AG08396 (cell line): ENCODE data around the gene TMSB10.

Source experiments
- DNase-seq: peaks from one replicate; pipeline ENCODE4 v3.0.0; 2012; ENCODE audit warnings: low spot score, mixed read lengths

TMSB10 gene

GRCh38 chr2:84880645-84881521 is 24.6 kb upstream of the TMSB10 start, which contains the start of gene TRABD2A:
TRABD2A (minus strand) TSS chr2:84881084; CDS start chr2:84881039, 45 bp downstream.
- DNase-seq = peak; percentile 60

DNA sequence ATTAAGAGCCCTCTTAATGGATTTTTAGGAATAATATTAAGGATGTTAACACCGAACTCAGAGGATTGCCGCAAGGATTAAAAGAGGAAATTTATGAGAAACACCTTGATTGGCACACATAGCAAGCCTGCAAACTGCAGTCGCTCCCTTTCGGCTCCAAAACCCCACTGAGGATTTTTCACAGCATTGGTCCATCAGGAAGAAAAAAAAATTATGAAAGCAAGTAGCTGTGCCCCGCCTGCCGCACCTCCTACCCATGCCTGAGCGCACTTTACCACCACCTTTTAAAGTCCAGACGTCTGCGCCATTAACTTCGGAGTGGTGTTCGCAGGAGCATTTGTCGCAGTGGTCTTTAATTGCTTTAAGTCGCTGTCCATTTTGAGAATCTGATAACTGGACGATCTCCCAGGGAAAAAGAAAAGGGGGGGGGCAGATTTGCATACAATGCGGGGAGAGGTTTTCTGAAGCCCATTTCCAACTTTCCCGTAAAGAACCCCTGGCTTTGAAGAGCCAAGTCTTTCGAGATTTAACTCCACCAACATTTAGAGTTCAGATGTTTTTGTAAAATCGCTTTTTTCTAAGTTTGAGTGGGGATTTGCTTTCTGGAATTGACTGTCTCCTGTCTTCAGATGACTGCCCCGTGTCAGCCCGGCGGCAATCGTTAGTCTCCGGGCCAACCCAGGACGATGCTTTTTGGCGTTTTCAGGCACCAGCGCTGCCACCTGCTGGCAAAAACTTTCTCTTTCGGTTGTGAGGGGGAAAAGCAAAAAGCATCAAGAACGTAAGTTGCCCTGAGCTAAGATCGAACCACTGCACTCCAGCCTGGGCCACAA is 23.7 kb upstream of the TMSB10 start:
- DNase-seq = peak; percentile 82

DNA sequence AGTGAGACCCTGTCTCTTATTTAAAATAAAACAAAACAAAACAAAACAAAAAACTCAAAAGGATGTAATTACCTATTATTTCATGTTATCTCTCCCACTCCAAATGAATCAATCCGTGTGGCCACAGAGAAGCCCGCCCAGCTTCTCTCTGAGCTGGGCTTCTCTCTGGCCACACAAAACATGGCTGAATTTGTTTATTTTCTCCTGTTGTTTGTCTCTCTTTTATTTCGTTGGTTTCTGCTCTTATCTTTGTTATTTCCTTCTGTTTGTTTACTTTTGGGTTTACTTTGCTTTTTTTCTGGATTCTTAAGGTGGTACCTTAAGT is 23.1 kb upstream of the TMSB10 start:
- no peak for DNase-seq

DNA sequence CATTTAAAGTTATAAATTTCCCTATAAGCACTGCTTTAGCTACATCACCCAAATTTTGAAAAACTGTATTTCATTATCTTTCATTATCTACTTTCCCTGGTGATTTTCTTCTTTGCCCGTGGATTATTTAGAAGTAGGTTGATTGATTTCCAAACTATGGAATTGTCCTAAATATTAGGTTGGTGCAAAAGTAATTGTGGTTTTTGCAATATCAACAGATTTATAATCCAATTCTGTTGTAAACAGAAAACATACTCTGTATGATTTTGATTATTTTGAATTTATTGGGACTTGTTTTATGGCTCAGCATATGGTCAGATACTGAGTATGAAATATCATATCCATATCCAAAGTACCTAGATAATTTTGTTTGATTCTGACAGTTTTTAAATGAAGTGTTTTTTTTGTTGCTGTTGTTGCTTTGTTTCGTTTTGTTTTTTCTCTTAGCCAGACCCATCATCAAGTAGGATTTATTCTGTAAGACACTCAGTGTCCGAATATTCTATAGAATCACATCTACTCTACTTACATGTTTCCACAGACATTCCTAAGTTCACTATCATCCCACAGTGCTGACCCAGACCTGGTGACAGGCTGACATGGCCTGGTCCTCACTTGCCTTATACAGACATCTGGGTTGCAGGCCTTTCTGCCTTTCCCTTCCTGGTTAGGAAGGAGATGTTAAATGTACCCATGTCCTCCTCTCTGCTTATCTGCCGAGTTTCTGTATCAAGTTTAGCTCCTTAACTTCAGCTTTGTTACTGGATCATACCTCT is 22.5 kb upstream of the TMSB10 start:
- DNase-seq = no peak

DNA sequence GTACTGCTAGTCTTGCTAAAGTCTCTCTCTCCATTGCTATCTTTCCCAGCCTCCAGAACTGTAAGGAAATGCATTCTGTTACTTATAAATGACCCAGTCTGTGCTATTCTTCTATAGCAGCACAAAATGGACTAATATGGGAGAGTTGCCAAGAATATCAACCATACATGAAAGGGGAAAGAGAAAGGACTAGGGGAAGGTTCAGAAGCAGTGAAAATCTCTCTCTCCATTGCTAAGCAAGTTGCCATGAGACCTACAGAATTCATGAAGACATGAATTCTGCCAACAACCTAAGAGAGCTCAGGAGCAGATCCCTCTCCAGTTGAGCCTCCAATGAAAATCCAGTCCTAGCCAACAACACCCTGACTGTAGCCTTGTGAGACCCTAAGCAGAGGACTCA is 21.0 kb upstream of the TMSB10 start:
- no peak for DNase-seq

- no peak for DNase-seq
Measured at GRCh38 chr2:84885111-84885510, 20.3 kb upstream of the TMSB10 start.

DNA sequence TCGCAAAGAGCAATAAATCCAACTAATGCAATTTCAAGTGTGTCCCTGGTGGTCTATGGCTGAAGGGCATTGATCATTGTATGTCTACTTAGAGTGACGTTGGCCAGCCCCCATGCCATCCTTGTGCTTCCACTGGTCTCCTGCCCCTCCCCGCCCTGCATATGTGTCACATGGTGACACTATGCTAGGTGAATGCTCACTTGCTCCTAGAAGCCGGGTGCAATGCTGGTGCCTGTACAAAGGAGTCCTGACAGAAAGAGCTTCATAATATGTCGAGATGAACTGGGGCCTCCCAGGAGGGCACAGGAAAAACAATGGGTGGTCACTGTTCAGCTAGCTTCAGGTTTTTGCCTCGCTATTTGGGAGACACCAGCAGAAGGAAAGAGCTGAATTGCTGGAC is 18.7 kb upstream of the TMSB10 start:
- no peak for DNase-seq

DNA sequence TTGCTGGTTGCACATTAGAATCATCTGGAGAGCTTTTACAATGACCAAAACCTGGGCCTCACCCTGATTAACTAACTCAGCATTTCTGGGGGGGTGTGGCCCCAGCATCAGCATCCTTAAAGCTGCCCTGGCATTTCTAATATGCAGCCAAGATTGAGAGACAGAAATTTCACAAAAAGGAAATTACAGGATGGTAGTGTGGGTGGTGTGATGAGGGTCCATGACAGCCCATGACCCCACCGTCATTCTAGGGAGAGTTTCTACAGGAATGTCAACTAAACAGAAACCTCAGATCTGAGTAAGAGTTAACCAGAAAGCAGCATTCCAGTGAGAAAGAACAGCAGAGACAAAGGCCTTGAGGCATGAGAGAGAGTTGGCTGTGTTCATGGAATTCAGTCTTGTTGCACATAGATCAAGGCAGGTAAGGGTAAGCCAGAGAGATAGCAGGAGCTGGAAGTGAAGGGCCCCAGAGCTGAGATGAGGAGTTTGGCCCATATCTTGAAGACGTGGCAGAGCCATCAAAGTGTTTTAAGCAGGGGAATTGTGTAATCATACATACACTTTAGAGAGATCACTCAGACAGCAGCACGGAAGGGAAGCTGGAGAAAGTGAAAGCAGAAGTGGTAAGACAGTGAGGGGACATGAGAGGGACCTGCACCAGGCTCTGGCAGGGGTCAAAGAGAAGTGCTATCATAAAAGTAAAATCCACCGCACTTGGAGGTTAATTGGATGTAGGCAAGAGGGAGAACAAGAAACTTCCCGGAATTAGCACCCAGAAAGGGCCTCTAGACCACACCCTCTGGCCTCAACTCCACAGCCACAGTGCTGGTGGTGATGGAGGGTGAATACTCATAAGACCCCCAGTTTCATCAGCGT is 16.8 kb upstream of the TMSB10 start:
- DNase-seq = no peak

DNA sequence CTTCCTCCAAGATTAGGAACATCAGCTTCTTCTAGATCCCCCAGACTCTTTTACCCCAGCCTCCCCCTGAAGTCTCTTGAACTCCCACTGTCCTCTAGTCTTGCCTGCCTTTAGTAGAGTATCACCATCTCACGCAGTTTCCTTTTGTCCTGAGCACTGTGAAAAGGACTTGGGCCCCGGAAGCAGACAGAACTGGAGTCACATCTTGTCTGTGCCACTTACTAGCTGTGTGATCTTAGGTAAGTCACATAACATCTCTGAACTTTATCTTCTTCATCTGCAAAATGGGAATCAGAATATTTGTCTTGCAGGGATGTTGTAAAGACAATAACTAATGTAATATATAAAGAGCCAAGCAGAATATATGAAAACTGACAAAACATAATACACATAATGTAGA is 16.1 kb upstream of the TMSB10 start:
- no peak for DNase-seq

- no peak for DNase-seq
Measured at GRCh38 chr2:84891355-84892010, 14.0 kb upstream of the TMSB10 start.

DNA sequence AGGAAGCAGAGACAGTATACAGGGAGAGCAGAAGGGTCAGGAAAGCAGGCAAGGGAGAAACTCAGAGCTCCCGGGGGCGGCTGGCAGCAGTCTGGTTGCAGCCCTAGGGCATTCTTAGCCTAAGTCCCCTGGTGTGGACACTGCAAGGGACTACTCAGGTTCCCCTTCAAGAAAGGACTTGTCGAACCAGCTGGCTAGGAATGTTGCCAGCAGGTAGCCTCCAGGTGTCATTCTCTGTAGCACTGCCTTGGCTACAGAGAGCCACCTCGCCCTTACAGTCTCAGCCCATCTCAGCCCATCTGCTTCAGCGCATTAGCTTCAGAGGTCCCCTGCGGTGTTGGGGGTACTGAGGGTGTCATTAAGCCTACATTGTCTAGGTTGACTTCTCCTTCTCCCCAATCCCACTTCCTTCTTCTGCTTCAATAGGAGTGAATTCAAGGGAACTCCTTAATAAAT is 11.3 kb upstream of the TMSB10 start:
- DNase-seq = no peak

DNA sequence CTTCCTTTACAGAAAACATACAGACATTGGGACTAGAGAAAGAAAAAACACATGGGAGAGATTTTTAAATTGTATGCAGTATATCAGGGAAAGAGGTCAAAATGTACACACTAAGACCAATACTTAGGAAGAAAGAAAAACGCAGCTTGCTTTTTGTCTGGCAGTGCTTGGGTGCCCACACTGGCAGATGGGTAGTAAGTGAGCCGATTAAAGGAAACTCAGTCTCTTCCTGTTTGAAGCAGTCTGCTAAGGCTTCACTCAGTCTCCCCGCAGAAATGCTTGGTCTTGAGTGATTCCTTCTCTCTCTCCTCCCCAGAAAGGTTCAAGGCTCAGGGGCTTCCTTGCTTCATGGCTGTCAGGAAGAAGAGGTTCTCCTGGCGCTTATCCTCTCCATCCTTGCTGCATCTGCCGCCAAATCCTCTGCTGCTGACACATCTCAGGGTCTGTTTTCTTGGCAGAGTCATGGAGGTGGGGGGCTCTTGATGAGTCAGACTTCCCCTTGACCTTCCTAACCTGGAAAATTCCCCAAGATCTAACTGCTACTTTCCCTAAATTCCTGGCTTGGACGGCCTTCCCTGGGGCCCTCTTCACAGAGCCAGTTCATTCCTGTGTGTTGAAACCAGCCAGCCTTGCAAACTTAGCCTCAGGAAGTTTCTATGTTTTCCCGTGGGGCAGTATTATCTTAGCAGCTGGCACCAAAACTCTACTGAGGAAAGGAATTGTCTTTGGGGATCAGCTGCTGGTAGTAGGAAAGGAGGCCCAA is 10.5 kb upstream of the TMSB10 start:
- no peak for DNase-seq

GRCh38 chr2:84896567-84896966 is 8.9 kb upstream of the TMSB10 start:
- DNase-seq = no peak

DNA sequence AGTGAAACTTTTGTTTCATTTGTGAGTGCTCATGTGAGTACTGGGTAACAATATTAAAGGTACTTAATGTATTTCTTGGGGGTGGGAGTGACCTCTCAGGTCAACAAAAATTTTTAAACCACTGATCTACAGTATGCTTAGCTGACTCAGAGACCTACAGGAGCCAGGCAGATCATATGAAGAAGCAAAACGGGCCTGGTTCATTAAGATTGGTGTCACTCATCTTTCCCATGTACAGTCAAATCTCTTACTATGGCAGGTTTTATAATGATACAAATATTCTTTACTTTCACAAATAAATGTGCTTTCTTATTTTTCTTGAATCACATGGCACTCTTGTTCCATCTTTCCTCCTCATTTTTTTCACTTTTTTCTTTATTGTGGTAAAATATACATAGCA is 7.7 kb upstream of the TMSB10 start:
- DNase-seq = no peak

GRCh38 chr2:84899304-84900204 is 5.9 kb upstream of the TMSB10 start:
- DNase-seq = no peak

- no peak for DNase-seq
Measured at GRCh38 chr2:84900971-84901370, 4.5 kb upstream of the TMSB10 start.

DNA sequence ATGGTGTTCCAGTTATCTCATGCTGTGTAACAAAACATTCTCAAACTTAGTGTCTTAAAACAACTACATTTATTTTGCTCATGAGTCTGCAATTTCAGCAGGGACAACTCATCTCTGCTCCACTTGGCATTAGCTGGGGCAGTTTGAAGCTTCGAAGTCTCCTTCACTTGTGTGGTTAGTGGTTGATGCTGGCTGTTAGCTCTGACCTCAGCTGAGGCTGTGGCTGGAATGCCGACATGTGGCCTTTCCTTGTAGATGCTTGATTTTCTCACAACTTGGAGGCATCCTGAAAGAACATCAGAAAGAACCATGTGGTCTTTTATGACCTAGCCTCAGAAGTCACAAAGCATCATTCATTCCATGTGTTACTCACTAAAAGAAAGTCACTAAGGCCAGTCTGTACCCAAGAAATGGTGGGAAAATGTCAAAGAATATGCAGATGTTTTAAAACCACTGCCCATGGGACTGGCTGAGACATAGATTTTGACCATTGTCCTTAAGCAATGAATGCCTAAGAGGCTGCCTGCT is 3.8 kb upstream of the TMSB10 start:
- DNase-seq = peak; percentile 64

- no peak for DNase-seq
Measured at GRCh38 chr2:84902526-84902925, 2.9 kb upstream of the TMSB10 start.

- DNase-seq = no peak
Measured at GRCh38 chr2:84904151-84904550, 1.3 kb upstream of the TMSB10 start.
